ENCODE data around the gene STXBP6. TPM values are rescaled to one million over a fixed set of nuclear protein-coding genes. Genes with fewer than 3 reads are reported as not detected.

STXBP6 gene
- total RNA-seq, 1 experiment from 2014 or later: 0.27 TPM

GRCh38 chr14:25044106-25044698 lies 5.7 kb downstream of the STXBP6 start (continued):
- no peak for TF ChIP-seq REST (IDR thresholded peaks at IDR 0.05; ENCODE audit: low read depth)
- no peak for TF ChIP-seq MAX (IDR thresholded peaks at IDR 0.05)

GRCh38 chr14:25042362-25043299 lies 7.3 kb downstream of the STXBP6 start:
- intact Hi-C loops (cut with micrococcal nuclease): no loop called here
- peaks cover 0 to 11% of the 10 kb centered on the region in 2 experiments; a peak in 2 of 4 replicates for H3K9me3 ChIP-seq (ENCODE audit: control insufficient read depth in 1 of 2, insufficient read depth in 1 of 2, low read depth in 1 of 2, low read length in 2 of 2)
- H3K9ac ChIP-seq (ENCODE audit: low read length): no peak overlapping the region
- ATAC-seq: no peak
- no peaks in the 10 kb centered on the region for H3K79me2 ChIP-seq (ENCODE audit: insufficient read depth, low read length)
- no peak for DNase-seq (ENCODE audit: low read depth, low spot score)
- H3K27ac ChIP-seq (ENCODE audit: low read depth, low read length): no peak overlapping the region
- no TSS peak for BruUV-seq (replicated peaks)
- no peak overlapping the region for H3K4me3 ChIP-seq (replicated peaks in 1 of 2; ENCODE audit: low read depth in 1 of 2, low read length in 2 of 2)
- H3K36me3 ChIP-seq (ENCODE audit: control insufficient read depth in 1 of 2, insufficient read depth in 2 of 2, low read length in 2 of 2): no peaks in the 10 kb centered on the region
- ChIA-PET POLR2A (no interaction called here), RAD21 (ENCODE audit: low non-redundant PET in 1 of 2, low total read pairs in 2 of 2, uncharacterized antibody in 2 of 2, unreplicated experiment in 2 of 2) (no interaction called here), CTCF (no interaction called here)
- no peaks in the 10 kb centered on the region for H3K9me2 ChIP-seq (ENCODE audit: insufficient read depth)
- no peak overlapping the region for H2AFZ ChIP-seq (ENCODE audit: low read depth, low read length, poor library complexity, severe bottlenecking)
- no peaks in the 10 kb centered on the region for H3K4me1 ChIP-seq (ENCODE audit: control insufficient read depth in 1 of 2, insufficient read depth in 2 of 2, low read length in 2 of 2)
- no peaks in the 10 kb centered on the region for H3K27me3 ChIP-seq (ENCODE audit: insufficient read depth, low read length)
- no peak overlapping the region for H3K4me2 ChIP-seq (ENCODE audit: low read length)
- no peaks in the 10 kb centered on the region for H4K20me1 ChIP-seq (ENCODE audit: insufficient read depth)
- no peak for TF ChIP-seq POLR2AphosphoS5 (IDR thresholded peaks at IDR 0.05; ENCODE audit: low read depth, low read length)
- no peak for TF ChIP-seq ZNF274 (IDR thresholded peaks at IDR 0.05; ENCODE audit: low read depth, low read length)
- TF ChIP-seq ZBTB33 (IDR thresholded peaks at IDR 0.05; ENCODE audit: extremely low read depth, insufficient replicate concordance, low read length): no peak
- TF ChIP-seq JUND (IDR thresholded peaks at IDR 0.05): no peak
- no peak for TF ChIP-seq ZFX (IDR thresholded peaks at IDR 0.05)
- TF ChIP-seq CTCF (IDR thresholded peaks at IDR 0.05 in 2 of 3, conservative IDR thresholded peaks at IDR 0.05 in 1 of 3; ENCODE audit: borderline replicate concordance in 1 of 3, insufficient read depth in 1 of 3, low read depth in 2 of 3, low read length in 2 of 3): no peak
- no peak for TF ChIP-seq YY1 (IDR thresholded peaks at IDR 0.05; ENCODE audit: extremely low read depth, insufficient replicate concordance, low read depth, low read length)
- no peak for TF ChIP-seq RAD21 (IDR thresholded peaks at IDR 0.05; ENCODE audit: low read depth)
- no peak for TF ChIP-seq MAX (IDR thresholded peaks at IDR 0.05)
- TF ChIP-seq CEBPB (IDR thresholded peaks at IDR 0.05; ENCODE audit: low read depth): no peak
- no peak for TF ChIP-seq TCF7L2 (IDR thresholded peaks at IDR 0.05; ENCODE audit: borderline replicate concordance, extremely low read depth, insufficient read depth, insufficient read length)
- TF ChIP-seq POLR2A (IDR thresholded peaks at IDR 0.05; ENCODE audit: borderline replicate concordance, extremely low read depth, insufficient read depth, insufficient read length): no peak
- TF ChIP-seq SP1 (IDR thresholded peaks at IDR 0.05; ENCODE audit: low read depth): no peak

Data from HCT116 (cell line).